HG03097 (cell line): ENCODE measurements around the gene MED31.
"Not testable (repeated sequence)": the region's sequence is repeated elsewhere in the genome, so short reads cannot be mapped to it uniquely, and the experiment has no call there.

Experiments used
- ATAC-seq: cut with Tn5 transposase; IDR thresholded peaks from one replicate; pipeline ENCODE4 v1.9.1; 2021; ENCODE audit not compliant: unreplicated experiment, low FRiP score

The MED31 gene

GRCh38 chr17:6632530-6632929 lies 18.9 kb downstream of the MED31 start:
- ATAC-seq: no peak

- ATAC-seq: no peak
Observed at GRCh38 chr17:6630390-6630789, 21.0 kb downstream of the MED31 start.

- no peak for ATAC-seq
Observed at GRCh38 chr17:6627019-6627418, 24.4 kb downstream of the MED31 start.

- no peak for ATAC-seq
Observed at GRCh38 chr17:6626616-6627015, 24.8 kb downstream of the MED31 start.

DNA sequence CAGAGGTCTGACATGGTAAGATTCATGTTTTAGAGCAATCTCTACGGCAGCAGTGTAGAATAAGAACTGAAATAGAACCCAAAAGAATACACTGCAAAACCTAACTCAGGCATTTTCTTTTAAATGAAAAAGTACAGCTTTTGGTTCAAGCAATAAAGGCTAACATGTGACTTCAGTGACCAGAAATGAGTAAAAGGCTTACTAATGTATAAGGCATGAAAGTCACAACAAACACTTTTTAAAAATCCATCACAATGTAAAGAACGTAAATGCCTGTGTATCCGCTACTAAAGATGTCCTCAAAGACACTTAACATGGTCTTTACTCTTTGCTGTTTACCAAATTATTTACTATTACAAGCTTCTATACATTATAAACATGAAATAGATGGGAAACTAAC lies 27.5 kb downstream of the MED31 start:
- ATAC-seq: no peak

GRCh38 chr17:6611231-6611630 lies 40.2 kb downstream of the MED31 start:
- ATAC-seq: no peak

- no peak for ATAC-seq
Observed at GRCh38 chr17:6610011-6610410, 41.4 kb downstream of the MED31 start.

DNA sequence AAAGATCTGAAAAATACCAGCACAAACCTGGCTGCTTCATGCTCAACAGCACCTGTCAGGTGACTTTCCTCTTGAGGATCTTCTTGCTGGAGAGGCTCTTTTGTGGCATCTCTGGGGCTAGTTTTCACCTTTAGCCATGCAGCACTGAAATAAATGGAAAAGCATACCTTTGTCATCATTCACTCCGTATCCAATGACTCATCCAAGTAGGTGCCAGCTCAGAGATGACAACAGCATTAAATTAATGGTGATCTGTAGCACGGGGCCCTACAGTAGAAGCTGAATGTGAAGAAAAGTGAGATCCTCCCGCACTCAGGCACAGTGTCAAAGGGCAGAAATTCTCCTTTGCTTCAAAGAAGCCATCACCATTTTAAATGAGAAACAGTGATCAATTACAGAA lies 43.1 kb downstream of the MED31 start:
- ATAC-seq: no peak

- no peak for ATAC-seq
Observed at GRCh38 chr17:6605142-6605541, 46.3 kb downstream of the MED31 start.

DNA sequence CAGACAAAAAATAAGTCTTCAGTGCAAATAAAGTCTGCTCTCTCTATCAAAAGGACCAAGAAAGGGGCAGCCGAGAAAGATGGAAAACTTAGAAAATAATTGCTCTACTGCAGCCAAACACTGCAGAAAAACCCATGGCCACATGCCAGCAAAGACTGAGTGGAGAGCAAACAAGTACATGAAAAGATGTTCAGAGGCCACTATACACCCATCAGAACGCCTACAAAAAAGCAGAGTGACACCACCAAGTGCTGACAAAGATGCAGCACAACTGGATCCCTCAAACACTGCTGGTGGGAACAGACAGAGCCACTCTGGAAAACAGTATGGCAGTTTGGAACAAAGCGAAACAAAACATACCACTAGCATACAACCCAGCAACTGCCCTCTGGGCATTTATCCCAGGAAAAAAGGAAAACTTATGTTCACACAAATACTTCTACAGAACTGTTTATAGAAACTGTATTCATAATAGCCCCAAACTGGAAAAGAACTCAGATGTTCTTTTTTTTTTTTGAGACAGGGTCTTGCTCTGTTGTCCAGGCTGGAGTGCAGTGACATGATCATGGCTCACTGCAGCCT lies 47.6 kb downstream of the MED31 start:
- no peak for ATAC-seq

- ATAC-seq: no peak
Observed at GRCh38 chr17:6602141-6602540, 49.3 kb downstream of the MED31 start.

DNA sequence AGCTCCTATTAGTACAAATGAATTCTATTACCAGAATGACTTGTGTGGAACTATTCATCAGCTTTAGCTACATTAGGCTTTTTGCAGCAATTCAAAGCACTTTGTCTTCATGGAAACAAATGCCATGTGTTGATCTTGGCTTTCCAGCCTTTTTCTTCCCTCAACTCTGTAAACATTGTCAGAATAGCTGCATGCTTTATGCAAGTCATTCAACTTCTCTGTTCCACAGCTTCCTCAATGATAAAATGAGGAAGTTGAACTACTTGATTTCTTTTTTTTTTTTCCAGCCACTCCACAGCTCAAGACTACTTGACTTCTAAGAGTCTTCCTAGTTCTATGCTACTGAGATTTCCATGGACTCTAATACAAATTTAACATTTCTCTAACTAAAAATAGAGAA lies 52.0 kb downstream of the MED31 start:
- no peak for ATAC-seq

- ATAC-seq: no peak
Observed at GRCh38 chr17:6597727-6598126, 53.7 kb downstream of the MED31 start.

DNA sequence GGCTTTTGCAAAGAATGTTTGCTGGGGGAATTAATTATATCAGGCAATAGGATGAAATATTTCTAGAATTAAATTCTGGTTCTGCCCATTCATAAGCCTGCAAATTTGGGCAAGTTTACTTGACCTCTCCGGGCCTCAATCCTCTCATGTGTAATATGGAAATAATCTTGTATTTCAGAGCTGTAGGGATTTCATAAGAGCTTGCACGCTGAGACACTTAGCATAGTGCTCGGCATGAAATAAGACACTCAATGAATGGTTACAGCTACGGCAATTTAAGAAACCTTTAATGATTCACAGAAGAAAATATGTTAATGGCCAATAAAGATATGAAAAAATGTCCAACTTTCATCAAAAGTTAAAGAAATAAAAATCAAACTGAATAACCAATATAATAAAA lies 54.5 kb downstream of the MED31 start:
- ATAC-seq: no peak

- no peak for ATAC-seq
Observed at GRCh38 chr17:6596511-6596910, 54.9 kb downstream of the MED31 start.

DNA sequence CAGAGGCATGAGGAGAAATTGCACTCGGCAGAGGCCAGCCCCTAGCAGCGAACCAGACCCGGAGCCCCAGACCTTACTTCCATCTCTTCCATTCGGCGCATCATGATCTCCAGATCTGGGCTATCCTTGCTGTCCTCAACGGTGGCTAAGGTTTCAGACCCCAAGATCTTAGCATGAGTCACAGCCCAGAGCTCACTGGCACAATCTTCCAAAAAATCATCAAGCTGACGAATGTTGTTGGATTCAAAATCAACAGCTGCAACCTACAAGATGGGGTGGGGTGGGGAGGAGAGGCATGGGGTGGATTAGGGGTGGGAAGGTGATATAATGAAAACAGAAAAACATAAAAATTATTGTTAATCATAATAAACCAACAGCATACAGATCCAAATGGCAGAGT lies 55.3 kb downstream of the MED31 start:
- no peak for ATAC-seq

- ATAC-seq: not testable (repeated sequence)
Observed at GRCh38 chr17:6593371-6593770, 58.0 kb downstream of the MED31 start.
